Activated naive CD4-positive, alpha-beta T cell treated with Interleukin-2 at 50 U/mL for 16 hours (primary cell): ENCODE data around the gene KITLG.
"Not testable (repeated sequence)": the region's sequence is repeated elsewhere in the genome, so short reads cannot be mapped to it uniquely, and the experiment has no call there.

ENCODE experiments used
- DNase-seq: peaks from one replicate; pipeline ENCODE4 v3.0.0-alpha.2; 2020

KITLG gene

GRCh38 chr12:88580051-88580871 is at the start of gene KITLG:
Gene KITLG, minus strand, starts transcription at chr12:88580471. Its CDS starts 193 bp downstream, at chr12:88580278.
- no peak for DNase-seq

DNA sequence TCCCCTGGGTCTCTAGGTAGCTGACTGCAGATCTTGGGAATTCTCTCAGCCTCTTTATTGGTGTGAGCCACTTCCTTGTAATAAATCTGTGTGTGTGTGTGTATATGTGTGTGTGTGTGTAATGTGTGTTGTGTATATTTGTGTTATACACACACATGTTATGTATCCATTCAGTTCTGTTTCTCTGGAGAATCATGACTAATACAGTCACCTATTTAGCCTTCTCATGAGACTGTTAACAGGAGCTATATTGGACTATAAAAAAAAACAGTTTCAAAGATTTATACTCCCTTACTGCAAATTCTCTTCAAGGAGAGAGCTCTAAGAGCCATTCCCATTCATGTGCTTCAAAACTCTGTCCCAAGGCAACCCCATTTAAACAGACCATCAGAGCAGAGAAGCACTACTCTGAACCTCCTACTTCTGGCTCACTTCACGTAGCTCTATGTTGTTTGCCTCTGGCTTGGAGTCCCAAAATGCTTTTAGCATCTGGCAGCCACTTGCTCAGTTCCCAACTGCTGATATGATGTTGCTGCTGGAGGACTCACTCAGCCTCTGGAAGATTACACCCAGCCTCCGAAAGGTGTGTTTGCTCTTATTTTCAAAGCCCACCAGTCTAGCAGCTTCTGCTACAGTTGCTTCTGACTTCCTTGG is 48.7 kb upstream of the KITLG start:
- DNase-seq: no peak

DNA sequence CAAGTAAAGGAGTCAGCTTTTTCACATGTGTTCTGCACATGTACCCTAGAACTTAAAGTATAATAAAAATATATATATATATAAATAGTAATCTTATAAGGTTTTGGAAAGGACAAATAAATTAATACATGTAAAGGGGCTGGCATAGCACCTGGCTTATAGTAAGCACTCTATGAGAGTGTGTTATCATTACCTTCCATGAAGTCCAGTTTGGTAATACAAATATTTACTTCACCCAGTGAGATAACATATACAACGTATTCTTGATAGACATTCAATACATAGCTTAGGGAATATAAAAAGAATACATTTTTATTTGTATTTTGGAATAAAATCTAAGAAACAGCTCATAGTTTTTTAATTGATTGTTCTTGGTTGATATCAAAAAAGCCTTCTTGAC is 47.8 kb upstream of the KITLG start:
- not testable (repeated sequence) for DNase-seq

- DNase-seq: no peak
Measured at GRCh38 chr12:88627501-88627900, 47.2 kb upstream of the KITLG start.

- DNase-seq: no peak
Measured at GRCh38 chr12:88625356-88625755, 45.1 kb upstream of the KITLG start.

DNA sequence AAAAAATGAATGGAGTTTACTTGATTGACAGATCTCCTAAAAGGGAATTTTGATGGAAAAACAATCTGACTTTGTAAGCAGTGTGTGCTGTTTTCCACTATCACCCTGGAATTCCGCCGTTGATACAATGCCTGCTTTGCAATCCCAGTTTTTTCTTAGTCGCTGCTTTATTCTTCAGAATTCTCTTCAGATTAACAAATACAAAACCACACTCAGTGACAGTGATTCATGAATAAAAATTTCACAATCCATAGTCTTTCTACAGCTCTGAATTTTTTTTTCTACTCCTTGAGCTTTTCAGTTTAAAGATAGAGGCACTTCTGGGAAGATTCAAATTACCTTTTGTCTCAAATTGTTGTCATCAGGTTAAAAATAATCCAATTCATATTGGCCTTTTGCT is 44.6 kb upstream of the KITLG start:
- no peak for DNase-seq

DNA sequence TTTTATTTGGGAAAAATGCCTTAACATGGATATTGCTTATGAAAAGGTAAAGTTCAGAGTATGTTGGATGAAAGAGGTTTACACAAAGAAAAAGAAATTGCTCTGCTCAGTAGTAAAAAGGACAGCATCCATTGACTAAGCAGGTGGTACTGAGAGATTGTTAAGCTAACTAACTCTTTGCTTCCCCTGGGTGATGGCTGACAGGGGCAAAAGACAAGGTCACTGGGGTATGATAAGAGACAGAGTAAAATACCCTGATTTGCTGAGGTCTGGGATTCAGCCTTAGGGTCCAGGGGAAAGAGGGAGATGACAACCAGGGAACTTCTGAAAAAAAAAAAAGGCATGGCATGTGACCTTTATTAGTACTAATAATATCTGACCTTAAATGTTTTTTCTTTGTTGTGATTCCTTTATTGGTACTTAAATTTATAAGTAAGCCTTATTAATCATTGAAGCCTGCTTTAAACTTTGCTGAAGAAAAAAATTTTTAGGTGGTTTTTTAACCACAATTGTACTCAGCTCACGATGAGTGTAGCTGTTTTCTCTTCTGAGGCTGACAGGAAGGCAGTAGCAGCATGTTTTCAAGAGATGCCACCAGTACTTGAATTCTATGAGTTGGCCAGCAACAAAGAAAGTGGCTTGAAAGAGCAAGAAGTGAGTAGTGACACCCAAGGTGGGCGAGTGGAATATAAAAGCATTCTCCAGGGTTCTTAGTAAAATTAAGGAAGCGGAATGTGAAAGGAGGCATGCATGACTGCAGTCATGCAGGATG is 43.7 kb upstream of the KITLG start:
- DNase-seq: no peak

GRCh38 chr12:88617352-88617751 is 37.1 kb upstream of the KITLG start:
- no peak for DNase-seq

- DNase-seq: no peak
Measured at GRCh38 chr12:88615490-88615889, 35.2 kb upstream of the KITLG start.

GRCh38 chr12:88604646-88605045 is 24.4 kb upstream of the KITLG start:
- DNase-seq: no peak

- DNase-seq: no peak
Measured at GRCh38 chr12:88600272-88600671, 20.0 kb upstream of the KITLG start.

DNA sequence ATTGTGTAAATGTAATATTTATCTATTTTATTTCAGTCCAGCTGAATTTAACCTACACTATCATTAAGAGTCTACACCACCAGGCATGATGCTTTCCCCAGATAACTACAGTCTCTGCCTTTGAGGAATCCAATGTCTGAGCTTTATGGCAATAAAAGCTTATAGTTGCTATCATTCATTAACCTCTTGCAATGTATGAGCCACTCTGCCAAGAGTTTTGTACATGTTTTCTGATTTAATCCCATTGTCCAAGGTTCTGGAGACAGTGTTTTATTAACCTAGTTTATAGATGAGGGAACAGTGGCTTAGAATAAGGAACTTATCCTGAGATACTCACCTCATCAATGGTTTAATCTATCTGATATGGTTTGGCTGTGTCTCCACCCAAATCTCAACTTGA is 17.1 kb upstream of the KITLG start:
- no peak for DNase-seq

DNA sequence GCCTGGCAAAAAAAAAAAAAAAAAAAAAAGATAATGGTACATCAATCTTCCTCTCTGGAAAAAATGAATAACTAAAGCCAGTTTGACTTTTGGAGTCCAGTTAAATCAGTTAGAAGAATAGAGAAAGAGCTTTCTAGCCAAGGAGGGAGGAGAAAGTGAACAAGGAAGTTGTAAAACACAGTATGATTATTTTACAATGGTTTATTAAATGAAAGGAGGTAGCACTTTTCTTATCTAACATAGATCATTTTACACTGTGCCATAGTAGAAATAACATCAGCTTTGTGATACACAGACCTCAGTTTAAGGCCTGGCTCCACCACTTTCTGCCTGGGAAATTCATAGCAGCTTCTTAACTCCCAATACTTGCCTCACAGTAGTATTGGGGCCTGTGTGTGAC is 15.4 kb upstream of the KITLG start:
- DNase-seq: no peak

GRCh38 chr12:88594780-88595179 is 14.5 kb upstream of the KITLG start:
- DNase-seq: no peak

GRCh38 chr12:88591343-88591742 is 11.1 kb upstream of the KITLG start:
- no peak for DNase-seq

- no peak for DNase-seq
Measured at GRCh38 chr12:88590851-88591250, 10.6 kb upstream of the KITLG start.

- DNase-seq: no peak
Measured at GRCh38 chr12:88585077-88585476, 4.8 kb upstream of the KITLG start.

DNA sequence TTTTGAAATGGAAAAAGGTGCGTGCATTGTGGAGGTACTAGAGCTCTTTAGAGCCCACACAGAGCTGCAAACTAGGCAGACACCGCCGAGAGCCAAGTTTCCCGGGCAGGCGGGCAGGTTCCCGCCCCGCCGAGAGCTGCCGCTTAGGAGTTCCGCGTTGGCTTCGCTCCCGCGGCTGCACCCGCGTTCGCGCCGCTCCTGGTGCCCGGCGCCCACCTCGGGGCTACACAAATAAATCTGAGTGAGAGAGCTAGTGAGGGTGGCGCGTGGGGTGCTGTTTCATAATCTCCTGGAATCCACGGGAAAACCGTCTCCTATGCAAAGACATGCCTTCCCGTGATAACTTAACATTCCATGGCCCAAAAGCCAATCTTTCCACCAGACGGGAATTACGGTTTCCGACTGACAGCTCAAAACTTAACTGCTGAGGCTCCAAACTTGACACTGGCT is 645 bp downstream of the KITLG start:
- no peak for DNase-seq

DNA sequence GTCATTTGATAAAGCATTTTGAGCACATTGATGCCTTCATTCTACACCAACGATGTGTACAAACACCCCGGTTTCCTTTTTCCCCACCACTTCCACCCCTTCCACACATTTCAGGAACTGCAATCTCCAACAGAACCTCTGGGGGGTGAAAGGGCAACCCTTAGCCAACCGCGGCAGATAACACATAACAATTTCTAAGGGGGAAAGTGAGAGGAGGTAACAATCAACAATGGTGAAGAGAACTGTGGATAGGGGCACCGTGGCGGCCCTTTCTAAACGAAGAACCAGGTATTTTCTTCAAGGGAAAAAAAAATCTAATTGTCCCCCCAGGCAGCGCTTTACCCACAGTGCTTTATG is 1.1 kb downstream of the KITLG start:
- DNase-seq: no peak

DNA sequence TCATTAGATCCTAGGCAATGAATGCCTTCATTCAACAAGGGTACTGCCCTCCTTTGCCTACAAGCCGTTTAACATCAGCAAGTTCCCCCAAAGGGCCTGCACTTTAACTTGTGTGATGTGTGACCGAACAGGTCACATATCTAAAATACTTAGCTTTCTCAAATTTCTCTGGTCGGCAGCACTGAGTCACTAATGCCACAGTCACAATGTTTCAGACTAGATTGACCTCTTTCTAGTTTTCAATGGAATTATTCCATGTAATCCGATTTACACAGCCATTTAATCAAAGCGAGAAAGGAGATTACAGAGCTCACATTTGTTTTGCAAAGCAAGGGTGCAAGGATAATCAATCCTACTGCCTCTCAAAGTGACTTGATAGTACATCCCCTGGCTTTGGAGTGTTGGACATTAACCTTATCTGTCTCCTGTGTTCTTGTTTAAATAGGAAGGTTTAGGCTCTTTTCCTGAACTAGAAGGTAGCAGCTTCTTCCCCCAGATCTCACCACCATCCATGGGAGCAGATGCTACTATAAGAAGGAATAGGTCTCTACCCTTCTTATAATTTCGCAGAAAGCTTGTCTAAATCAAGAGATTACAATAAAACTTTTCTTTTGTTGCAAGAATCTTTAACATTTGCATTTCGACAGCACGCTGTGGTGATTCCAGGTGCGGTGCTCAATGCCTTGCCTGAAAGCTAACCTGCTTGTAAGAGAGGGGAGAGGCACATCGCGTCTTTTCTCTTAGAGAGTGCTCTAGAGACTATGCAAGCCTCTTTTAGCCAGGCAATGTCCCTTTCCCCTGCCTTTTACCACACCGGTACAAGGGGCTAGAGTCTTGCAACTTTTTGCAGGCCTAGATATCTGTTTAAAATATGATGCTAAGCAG is 1.8 kb downstream of the KITLG start:
- no peak for DNase-seq

DNA sequence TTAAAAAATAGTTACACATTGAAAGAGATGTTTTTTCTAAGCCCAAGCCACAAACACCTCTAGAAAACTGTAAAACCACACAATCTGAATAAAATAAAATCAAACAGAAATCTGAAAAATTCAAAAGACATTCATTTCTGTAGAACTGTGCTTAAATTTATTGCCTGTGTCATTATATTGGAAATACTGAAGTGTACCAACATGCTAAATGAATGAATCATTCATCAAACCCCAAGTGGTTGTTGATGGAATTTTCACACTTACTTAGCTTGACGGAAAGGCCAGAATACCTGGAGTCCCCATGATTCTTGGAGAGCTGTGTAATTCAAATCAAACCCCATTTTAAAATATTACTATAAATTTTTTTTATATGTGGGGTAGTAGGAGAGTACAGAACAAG is 2.7 kb downstream of the KITLG start:
- no peak for DNase-seq

DNA sequence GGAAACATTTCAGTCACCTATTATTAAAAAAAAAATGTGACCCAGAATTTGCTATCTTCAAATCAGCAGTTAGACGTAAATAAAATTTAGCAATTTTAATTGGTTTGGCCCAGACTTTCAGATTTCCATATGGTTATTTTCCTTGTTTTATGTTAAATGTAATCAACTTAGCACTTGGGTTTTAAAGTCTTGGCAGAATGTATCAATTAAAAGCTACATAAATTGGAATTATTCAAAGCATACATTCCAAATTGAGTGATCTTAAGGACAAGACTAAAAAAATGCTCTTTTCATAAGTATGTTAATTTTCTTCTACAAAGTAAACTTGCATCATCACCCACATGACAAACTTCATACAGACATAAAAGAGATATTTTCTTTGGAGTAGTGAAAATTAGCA is 3.4 kb downstream of the KITLG start:
- no peak for DNase-seq
